Tibial nerve (tissue), 4 donors: ENCODE data around the gene CCNY.

Experiments used
- EP300 ChIP-seq, 2 donors: sonication (generic); formaldehyde crosslinking; IDR thresholded peaks; one replicate each; pipeline ENCODE4 v1.6.1; 2017; ENCODE audit warnings: antibody characterized with exemption in 2 of 2, mild to moderate bottlenecking in 1 of 2
- POLR2A ChIP-seq, 2 donors: fragments of 450-650 bp; IDR thresholded peaks; one replicate each; pipeline ENCODE4 v1.6.1; 2017; ENCODE audit warnings: antibody characterized with exemption in 2 of 2, mild to moderate bottlenecking in 2 of 2, moderate library complexity in 2 of 2
- TF ChIP-seq, protein P1 (sequence below), 5 experiments: fragments of 200-600 bp in 3 of 5; fragments of 450-650 bp in 2 of 5; sonication (generic) in 3 of 5; IDR thresholded peaks; one replicate each; pipeline ENCODE4 v1.5.1; 2016 to 2019; ENCODE audit warnings: antibody characterized with exemption in 5 of 5, mild to moderate bottlenecking in 3 of 5, moderate library complexity in 2 of 5

DNA sequence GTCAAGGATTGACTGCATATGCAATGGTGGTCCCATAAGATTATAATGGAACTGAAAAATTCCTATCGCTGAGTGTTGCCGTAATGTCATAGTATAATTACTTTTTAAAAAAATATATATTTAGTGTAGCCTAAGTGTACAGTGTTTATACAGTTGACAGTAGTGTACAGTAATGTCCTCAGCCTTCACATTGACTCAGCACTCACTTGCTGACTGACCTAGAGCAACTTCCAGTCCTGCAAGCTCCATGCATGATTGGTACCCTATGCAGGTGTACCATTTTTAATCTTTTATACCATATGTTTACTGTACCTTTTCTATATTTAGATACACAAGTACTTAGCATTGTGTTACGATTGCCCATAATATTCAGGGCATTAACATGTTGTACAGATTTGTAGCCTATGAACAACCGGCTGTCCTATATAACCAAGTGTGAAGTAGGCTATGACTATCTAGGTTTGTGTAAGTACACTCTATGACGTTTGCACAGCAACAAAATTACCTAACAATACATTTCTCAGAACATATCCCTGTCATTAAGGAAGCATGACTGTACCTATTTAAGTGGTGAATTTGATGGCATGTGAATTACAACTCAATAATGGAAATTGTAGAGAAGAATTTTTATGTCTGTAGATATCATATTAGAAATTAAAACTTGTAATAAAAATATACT is 40.9 kb downstream of the CCNY start:
- TF ChIP-seq, protein P1, sequence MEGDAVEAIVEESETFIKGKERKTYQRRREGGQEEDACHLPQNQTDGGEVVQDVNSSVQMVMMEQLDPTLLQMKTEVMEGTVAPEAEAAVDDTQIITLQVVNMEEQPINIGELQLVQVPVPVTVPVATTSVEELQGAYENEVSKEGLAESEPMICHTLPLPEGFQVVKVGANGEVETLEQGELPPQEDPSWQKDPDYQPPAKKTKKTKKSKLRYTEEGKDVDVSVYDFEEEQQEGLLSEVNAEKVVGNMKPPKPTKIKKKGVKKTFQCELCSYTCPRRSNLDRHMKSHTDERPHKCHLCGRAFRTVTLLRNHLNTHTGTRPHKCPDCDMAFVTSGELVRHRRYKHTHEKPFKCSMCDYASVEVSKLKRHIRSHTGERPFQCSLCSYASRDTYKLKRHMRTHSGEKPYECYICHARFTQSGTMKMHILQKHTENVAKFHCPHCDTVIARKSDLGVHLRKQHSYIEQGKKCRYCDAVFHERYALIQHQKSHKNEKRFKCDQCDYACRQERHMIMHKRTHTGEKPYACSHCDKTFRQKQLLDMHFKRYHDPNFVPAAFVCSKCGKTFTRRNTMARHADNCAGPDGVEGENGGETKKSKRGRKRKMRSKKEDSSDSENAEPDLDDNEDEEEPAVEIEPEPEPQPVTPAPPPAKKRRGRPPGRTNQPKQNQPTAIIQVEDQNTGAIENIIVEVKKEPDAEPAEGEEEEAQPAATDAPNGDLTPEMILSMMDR (IDR thresholded peaks at IDR 0.05): no peak
- TF ChIP-seq POLR2A (IDR thresholded peaks at IDR 0.05) (no peak), EP300 (IDR thresholded peaks at IDR 0.05) (no peak)
